ENCODE measurements around the gene DNAH7.
"Not testable (repeated sequence)": the region's sequence is repeated elsewhere in the genome, so short reads cannot be mapped to it uniquely, and the experiment has no call there.

Gene DNAH7

DNA sequence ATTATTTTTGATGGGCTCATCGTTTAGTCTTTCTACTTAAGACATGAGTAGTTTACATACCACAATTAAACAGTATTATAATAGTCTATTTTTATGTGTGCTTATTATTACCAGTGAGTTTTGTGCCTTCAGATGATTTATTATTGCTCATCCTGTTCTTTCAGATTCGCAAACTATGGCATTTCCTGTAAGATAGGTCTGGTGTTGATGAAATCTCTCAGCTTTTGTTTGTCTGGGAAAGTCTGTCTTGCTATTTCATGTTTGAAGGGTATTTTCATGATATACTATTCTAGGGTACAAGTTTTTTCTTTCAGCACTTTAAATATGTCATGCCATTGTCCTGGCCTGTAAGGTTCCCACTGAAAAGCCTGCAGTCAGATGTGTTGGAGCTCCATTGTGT lies 101.3 kb downstream of the DNAH7 start:
- no peak for DNase-seq (ENCODE audit: low read depth)

DNA sequence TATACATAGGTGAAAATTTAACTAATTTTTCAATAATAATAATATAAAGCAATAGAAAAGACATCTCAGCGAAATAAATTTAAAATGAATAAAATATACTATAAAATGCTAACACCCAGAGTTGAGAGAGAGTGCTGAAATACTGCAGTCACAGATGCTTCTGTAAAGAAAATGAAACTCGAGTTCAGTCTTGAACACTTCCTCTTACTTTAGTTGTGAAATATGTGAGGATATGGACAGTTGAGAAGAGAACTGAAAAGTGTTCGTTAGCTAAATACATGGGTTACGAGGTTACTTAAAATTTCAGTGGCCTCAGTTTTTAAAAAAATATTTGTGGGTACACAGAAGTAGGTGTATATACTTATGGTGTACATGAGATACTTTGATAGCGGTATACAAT lies 106.8 kb downstream of the DNAH7 start:
- no peak for DNase-seq (ENCODE audit: low read depth)

DNA sequence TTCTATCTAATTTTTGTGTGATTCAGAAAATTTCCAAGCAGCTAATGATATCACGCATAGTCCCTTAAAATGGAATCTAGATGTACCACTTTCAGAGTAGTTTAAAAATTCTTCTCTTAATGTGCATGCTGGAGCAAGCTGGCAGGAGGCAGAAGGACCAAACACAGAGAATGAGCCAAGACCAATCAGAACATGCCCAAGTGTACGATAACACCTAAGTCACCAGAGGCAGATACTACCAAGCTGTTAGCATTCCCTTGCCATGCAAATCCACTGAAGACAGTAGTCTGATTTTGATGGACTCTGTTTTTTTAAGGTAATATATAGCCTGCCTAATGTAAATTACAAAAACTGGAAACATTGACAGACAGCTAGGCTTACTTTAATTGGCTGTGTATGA lies 109.3 kb downstream of the DNAH7 start:
- DNase-seq (ENCODE audit: low read depth) = no peak

- no peak for DNase-seq (ENCODE audit: low read depth)
These were observed 111.9 kb downstream of the DNAH7 start for GRCh38 chr2:195956725-195957124.

DNA sequence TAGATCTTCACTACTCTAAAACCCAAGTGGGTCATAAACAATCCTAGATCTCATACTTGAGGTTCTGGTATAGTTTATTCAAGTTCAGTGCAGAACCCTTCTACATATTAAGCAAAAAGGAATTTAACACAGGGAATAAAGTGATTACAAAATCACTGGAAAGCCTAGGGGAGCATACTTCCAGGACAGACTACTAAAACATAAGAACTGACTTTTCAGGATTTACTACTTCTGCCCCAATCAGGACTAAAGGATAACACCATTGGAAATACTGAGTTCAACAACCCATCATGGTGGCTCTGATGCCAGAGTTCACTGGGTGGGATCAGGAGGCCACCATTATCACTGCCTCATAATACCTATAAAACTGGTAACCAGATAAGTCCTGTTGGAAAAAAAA lies 123.6 kb downstream of the DNAH7 start:
- DNase-seq (ENCODE audit: low read depth) = no peak

- DNase-seq (ENCODE audit: low read depth) = no peak
These were observed 131.5 kb downstream of the DNAH7 start for GRCh38 chr2:195937176-195937575.

DNA sequence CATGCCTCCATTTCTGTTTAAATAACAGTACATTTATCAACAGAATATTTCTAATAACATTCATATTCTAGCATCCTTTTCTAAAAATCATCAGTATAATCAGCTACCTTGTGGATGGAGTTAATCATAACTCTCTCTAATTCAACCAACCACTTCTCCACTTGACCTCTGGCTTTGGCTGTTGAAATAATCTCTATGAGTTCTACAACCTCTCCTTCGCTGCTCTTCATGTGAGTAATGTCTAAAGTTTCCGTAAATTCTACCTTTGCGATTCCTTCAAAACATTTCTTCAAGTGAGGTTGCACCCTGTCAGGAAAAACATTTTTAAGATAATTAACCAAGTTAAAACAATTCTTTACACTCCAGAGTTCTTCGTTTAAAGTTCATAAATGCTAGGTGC lies 134.2 kb downstream of the DNAH7 start:
- DNase-seq (ENCODE audit: low read depth) = no peak

DNA sequence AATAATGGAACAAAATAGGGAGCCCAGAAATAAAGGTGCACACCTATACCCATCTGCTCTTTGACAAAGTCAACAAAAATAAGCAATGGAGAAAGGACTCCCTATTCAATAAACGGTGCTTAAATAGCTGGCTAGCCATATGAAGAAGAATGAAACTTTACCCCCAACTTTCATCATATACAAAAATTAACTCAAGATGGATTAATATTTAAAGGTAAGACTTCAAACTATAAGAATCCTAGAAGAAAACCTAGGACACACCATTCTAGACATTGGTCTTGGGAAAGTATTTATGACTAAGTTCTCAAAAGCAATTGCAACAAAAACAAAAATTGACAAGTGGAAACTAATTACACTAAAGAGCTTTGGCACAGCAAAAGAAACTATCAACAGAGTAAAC lies 139.1 kb downstream of the DNAH7 start:
- no peak for DNase-seq (ENCODE audit: low read depth)

GRCh38 chr2:195925120-195925519 lies 143.5 kb downstream of the DNAH7 start:
- DNase-seq (ENCODE audit: low read depth) = no peak

DNA sequence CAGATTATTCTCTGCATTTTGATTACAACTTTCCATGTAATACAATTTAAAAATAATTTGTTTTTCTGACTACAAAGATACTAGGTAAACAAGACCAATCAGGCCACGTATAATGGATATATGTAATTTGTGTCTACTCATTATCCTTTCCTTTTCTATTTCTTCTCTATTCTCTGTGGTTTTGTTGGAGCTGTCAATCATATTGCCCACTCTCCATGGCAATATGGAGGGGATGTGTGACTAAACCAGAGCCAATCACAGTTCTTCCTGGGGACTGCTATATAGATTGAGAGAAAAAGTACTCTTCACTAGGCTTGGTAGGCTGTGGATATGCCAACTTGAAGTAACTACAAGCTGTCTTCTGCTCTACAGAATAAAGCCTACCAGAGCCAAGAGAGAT lies 144.7 kb downstream of the DNAH7 start:
- no peak for DNase-seq (ENCODE audit: low read depth)

- not testable (repeated sequence) for DNase-seq (ENCODE audit: low read depth)
These were observed 151.5 kb downstream of the DNAH7 start for GRCh38 chr2:195917021-195917600.

DNA sequence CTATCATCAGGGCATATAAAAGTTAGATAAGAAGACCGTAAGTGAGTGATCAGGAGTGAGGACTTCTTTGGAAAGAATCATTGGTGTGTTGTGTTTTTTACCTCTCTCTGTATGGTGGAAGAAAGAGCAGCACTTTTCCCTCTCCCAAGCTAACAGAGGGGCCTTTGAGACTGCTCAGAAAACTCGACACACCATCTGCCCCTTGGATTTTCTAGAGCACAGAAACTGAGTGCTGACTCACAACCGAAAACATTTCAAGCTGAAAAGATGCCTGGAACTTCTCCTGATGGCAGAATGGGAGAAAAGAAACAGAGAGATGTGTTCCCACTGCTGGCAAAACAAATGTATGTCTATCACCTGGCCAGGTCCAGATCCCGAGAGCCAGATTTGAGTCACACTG lies 156.6 kb downstream of the DNAH7 start:
- DNase-seq (ENCODE audit: low read depth) = no peak

GRCh38 chr2:195910570-195910969 lies 158.1 kb downstream of the DNAH7 start:
- no peak for DNase-seq (ENCODE audit: low read depth)

GRCh38 chr2:195909926-195910325 lies 158.7 kb downstream of the DNAH7 start:
- no peak for DNase-seq (ENCODE audit: low read depth)

DNA sequence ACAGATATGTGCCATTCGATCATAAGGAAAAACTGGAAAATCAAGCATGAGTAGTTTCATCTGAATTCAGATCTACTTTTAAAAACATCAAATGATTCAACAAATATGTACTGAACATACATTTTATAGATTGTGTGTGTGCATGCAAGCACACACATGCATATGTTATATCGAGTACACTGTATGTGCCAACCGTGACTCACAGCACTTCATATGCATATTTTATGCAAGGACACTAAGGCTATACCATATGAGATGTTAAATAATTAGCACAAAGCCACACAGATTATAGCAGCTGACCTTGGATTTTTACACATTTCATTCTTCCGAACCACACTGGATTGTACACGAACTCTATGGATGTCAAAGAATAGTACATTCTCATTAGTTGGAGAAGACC lies 161.2 kb downstream of the DNAH7 start:
- DNase-seq (ENCODE audit: low read depth) = no peak

DNA sequence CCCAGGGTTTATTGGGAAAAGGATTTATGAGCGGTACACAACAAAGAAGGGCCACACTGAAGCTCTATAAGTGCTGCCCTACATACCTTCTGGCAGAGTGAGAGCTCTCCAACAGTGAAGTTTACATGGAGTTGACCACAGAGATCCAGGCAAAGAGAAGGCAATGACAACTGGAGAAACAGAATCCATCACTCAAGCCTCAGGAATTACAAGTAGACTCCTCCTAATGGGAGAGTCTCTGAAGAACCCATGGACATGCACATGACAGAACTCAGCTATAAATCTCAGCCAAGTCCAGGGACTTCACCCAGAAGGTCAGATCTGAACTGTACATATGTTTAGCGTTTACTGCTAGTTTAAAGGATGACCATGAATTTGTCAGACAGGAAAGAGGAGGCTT lies 164.7 kb downstream of the DNAH7 start:
- no peak for DNase-seq (ENCODE audit: low read depth)

- no peak for DNase-seq (ENCODE audit: low read depth)
These were observed 165.8 kb downstream of the DNAH7 start for GRCh38 chr2:195902857-195903256.

DNA sequence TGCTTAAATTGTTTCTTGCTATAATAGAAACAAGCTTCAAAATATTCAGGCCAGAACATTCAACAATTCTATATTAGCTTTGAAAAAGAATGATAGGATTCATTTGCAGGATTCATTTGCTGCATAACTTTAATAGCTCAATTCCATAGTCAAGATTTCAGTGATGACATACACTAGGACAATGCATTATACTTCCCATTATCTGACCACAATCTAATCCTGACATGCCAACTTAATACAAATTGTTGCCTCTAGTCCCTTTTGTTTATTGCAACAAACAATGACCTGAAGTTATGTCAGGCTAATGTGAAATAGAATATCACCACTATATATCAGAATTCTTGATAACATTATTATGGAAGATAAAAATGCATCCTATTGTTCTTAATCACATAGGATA lies 169.4 kb downstream of the DNAH7 start:
- no peak for DNase-seq (ENCODE audit: low read depth)

DNA sequence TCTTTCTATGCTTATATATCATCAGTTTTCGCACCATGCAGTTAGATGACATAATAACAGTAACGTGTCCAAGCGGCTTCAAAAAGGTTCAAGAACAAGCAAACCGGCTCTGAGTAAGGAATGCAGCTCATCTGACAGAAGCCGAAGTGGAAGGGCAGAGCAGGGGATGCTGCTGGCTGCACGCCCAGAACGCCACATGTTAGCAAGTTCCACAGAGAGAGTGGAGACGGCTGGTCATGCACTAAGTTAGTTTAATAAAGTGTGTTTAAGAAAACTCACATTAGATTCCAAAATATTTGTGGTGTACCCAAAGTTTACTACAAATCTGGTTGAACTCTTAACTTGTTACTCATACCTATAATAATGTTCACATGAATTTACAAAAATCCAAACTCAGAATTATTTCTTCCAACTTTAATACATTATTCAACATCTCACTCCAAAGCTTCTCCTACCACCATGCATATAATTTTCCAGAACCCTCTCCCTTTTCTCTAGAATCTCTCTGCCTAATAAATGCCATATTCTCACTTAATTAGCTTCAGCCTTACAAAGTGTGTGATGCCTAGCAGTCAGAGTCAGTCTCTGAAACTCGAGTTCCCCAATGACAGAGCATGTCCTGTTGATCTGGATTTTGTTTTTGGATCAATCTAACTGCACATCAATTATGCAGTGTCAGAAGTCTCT lies 170.0 kb downstream of the DNAH7 start:
- peak; percentile 96 for DNase-seq (ENCODE audit: low read depth)

- no peak for DNase-seq (ENCODE audit: low read depth)
These were observed 177.6 kb downstream of the DNAH7 start for GRCh38 chr2:195891081-195891480.

GRCh38 chr2:195879153-195879552 lies 189.5 kb downstream of the DNAH7 start:
- DNase-seq (ENCODE audit: low read depth) = no peak

DNA sequence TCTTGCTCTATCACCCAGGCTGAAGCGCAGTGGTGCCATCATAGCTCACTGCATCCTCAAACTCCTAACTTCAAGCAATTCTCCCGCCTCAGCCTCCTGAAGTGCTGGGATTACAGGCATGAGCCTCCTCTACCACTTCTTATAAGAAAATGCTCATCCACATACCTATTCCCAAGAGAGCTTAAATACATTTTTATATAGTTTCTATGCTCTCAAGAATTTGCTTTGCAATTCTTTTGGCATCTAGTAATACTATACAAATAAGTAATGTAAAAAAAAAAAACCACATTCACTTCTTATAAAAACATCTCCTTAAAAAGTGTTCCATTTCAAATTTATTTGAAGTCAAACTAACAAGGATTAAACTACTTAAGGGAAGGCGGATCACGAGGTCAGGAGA lies 197.3 kb downstream of the DNAH7 start:
- no peak for DNase-seq (ENCODE audit: low read depth)

DNA sequence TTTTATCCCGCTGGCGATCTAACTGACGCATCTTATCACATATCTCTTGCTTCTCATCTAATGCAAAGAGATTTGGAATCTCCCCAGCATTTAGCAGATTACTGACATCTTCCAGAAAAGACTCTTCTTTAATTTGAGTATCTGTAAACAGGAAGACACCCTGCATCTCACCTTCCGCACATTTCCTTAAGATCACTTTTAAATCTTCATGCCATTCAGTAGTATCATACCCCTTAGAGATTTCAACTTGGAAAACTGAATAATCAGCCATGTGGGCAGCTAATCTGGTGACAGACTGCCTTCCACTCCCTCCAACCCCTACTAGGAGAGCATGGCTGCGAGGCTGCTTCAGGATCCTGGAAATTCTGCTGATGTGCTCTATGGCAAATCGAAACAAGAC lies 204.3 kb downstream of the DNAH7 start:
- no peak for DNase-seq (ENCODE audit: low read depth)

DNA sequence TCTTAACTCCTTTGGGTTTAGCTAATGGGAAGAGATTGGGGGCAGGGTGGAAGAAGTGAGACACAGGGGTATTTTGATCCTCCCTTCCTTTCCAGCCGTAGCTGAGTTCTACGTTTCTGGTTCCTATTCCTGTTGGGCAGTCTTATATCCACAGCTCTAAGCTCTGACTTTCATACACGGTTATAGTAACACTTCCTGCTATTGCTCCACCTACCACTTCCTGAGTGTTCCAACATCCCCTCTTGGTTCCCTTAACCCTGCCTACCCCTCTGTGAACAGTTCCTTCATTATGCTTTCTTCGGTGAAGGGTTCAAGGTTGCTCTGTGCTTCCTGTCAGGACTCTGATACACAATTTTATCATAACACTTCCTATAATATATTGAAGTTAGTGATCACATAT lies 205.1 kb downstream of the DNAH7 start:
- no peak for DNase-seq (ENCODE audit: low read depth)
